NCI-H460 (cell line): ENCODE measurements around the gene SPRED2. TPM values are rescaled to one million over a fixed set of nuclear protein-coding genes. Genes with fewer than 3 reads are reported as not detected.

ENCODE experiments used
- DNase-seq: peaks from one replicate; pipeline ENCODE4 v3.0.0-alpha.2; 2016; ENCODE audit warnings: low read depth; ENCODE audit errors: extremely low read depth
- total RNA-seq: library from RNA; depleted of rRNA; stranded (reverse); fragments of >200 nt; shearing (Covaris generic); gene quantifications from 2 replicates; pipeline ENCODE4 v1.2.3, GENCODE V29; 2014

Gene SPRED2
- total RNA-seq, 1 experiment from 2014 or later = 20.4 TPM

DNA sequence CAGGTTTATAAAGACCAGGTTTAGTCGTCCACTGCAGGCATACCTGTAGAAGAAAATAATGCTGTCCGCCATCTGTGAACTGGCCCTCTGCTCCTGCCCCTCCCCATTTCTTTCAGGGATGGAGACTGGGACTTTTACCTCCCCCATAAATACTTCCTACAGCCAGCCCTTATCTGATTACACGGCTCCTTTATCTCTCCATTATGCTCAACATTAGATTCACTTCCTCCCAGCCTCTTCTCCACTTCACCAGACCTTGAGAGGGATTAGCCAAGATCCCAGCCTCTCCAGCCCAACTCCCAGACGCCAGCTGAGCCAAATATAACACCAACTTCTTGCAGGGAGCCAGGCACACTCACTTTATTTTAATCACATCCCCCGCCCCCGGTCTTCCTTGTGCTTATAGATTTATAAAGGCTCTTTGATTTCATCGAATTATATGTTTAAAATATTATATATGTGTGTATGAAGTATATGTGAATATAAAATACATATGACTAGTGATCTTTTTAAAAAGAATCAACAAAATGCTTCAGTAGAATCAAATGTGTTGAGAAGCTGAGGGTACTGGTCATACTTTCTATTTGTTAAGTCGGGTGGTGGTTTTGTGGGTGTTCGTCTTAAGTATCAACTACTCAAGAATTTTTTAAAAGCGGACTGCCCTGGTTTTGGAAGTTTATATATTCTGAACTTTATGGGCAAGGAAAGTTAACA is 81.0 kb downstream of the SPRED2 start:
- no peak for DNase-seq

DNA sequence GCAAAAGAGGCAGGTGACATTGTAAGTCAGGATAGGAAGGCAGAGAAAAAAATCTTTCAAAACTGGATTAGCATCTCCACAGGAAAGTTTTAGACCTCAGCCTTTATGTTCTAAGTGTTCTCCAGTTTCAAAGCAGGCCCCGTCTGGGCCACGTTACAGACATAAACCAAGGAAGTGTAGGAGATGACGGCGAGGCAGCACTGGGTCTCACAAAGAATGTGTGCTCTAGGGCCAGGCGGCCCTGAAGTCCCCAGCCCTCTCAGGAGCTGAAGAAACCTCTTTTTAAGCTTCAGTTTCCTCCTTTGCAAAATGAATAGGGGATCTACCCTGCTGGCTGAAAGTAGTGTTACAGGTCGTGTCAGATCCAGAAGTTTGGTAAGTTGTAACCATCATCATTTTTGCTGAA is 81.7 kb downstream of the SPRED2 start:
- no peak for DNase-seq

DNA sequence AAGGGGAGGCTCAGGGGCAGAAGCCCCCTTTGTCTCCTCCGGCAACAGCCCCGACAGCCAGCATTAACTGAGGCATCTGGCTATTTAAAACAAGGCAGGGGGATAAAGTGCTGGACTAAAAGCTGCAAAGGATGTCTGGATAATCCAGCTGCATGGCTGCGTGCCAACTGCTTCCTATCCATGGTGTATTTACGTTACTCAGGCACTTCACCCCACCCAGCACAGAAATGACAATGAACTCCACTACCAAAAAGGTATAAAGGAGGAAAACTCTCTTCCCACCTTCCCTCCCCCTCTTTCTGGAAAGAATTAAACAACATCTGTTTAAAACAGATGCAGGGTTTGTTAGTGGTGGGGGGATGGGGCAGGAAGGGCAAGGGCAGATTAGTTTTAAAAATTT is 82.5 kb downstream of the SPRED2 start:
- no peak for DNase-seq

DNA sequence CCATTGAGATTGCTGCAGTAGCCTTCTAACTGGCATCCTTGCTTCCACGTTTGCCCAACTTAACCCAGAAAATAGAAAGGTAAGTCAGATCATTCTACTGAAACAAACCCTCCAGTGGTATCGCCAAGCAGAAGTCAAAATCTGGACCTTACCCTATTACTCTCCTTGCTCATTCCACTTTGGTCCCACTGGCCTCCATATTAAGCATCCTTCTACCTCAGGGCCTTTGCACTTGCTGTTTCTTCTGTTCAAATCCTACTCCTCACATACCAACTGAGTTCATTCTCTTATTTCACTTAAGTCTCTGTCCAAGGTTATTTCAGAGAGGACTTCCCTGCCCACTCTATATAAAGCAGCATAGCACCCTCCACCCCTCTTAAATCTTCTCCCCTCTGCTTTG is 84.5 kb downstream of the SPRED2 start:
- no peak for DNase-seq

DNA sequence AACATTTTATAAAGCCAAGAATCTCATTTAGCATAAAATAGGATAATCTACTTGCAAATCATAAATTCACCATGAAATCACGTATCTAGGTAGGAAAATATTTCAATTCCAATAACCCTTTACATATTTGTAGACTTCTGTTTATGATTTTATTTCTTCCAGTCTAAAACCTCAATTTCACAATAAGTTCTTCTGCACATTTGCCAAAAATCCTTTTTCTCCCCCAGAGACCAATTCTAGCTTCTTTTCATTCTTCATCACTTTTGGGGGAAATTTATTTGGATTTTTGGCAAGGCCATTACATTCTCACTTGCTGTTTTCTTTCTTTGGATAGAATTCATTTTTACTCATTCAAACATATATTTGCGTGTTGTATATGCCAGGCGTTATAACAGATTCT is 86.8 kb downstream of the SPRED2 start:
- DNase-seq = no peak

DNA sequence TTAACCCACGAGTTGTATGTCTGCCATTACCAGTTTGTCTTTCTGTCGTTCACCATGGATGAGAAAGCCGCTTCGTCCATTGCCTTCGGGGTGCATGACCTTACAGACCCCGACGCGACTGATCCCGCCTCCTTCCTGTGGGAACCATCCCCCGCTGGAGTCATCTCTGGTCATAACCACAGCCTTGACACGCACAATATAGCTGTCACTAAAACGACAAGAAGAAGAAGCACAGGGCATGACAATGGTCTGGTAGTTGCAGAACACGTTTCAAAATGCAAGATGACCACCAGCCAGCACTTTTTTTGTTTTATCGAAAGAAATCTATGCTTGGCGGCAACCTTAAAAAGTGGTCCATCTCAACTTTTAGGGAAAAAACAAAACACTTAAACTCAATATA is 87.7 kb downstream of the SPRED2 start:
- no peak for DNase-seq

DNA sequence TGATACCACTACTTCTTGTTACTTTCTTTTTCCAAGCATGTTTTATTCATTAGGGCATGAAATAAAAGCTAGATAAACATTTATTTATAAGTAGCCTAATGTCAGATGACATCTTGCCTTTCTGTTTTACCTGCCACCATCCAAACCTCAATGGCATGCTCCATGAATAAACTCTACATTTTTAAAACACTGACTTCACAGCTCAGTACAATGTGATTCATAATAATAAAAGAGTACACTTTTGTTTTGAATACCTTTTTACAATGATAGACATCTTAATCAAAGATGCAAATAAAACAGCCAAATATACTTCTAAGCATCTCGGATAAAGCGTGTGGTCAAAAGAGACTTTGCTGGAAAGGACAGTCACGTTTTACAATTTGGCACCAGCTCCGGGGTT is 88.2 kb downstream of the SPRED2 start:
- no peak for DNase-seq

DNA sequence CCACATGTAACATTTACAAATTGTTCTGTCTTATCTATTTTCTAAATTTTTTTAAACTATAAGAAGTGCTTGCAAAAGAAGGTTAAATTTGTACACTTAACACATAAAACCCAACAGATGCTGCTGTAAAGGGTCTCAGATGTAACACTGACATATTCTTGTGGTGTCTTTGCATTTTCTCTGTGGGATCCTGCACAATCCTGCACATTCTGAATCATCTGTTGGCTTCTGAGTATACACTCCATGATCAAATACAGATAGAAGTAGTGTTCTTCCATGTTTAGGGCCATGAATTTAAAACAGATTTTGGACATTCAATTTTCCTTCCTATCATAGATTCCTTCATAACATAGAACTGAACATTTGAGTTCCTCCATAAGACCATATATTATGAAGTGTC is 89.0 kb downstream of the SPRED2 start:
- DNase-seq = no peak

DNA sequence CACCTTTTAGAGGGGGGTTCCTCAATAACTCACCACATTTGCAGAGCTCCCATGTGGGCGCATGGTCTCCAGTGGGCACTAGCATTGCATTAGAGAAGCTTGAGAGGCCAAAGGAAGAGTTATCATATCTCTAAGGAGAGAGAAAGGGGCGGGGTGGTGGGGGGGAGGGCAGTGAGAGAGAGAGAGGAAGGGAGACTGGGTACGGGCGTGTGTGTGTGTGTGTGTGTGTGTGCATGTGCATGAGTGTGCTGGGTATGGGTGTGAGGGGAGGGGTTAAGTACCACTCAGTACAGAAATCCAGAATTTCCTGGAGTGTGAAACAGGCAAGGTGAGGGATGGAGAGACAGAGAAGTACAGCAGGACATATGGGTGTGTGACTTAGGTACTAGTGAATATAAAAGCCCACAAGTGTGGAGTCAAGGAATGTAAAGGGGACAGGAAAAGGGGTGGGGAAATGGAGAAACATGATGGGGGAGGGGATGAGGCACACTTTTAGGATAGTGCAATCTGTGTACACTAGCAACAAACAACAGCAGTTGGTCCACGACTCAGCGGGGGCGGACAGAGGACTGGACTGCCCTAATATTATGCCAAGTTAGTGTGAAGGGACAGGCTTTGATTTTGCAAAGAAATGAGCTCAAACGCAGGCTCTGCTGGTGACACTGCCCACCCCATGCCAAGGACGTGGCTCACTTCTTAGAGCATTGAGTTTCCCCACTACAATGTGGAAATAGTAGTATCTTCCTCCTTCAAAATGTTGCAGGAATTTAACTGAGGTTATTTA is 91.3 kb downstream of the SPRED2 start:
- no peak for DNase-seq

DNA sequence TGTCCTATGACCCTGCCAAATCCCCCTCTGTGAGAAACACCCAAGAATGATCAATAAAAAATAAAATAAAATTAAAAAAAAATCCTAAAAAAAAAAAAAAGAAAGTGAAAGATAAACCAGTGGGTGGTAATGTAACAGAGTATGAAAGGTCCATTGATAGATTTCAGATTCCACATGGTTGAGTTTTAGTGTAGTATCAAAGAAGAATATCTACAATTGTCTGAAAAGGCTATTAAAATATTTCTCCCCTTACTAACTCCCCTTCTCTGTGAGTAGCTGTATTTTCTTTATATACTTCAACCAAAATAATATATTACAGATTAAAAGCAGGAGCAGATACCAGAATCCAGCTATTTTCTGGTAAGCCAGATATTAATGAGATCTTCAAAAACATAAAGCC is 92.8 kb downstream of the SPRED2 start:
- no peak for DNase-seq

DNA sequence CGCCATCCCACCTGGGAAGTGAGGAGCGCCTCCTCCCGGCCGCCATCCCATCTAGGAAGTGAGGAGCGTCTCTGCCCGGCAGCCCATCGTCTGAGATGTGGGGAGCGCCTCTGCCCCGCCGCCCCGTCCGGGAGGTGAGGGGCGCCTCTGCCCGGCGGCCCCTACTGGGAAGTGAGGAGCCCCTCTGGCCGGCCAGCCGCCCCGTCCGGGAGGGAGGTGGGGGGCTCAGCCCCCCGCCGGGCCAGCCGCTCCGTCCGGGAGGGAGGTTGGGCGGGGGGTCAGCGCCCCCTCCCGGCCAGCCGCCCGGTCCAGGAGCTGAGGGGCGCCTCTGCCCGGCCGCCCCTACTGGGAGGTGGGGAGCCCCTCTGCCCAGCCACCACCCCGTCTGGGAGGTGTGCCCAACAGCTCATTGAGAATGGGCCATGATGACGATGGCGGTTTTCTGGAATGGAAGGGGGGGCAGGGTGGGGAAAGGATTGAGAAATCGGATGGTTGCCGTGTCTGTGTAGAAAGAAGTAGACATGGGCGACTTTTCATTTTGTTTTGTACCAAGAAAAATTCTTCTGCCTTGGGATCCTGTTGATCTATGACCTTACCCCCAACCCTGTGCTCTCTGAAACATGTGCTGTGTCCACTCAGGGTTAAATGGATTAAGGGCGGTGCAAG is 93.4 kb downstream of the SPRED2 start:
- peak; percentile 18 for DNase-seq

DNA sequence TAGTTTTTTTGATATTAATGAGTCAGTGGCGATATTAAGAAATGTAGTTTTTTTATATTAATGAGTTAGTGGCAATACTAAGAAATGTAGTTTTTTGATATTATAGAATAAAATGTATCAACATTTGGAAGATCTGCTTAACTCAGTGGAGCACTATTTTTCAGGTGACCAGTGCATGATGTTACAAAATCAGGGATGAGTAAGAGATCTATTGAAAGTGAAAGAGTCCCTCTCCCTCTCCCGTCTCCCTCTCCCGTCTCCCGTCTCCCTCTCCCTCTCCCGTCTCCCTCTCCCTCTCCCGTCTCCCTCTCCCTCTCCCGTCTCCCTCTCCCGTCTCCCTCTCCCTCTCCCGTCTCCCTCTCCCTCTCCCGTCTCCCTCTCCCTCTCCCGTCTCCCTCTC is 94.5 kb downstream of the SPRED2 start:
- DNase-seq = peak; percentile 14

DNA sequence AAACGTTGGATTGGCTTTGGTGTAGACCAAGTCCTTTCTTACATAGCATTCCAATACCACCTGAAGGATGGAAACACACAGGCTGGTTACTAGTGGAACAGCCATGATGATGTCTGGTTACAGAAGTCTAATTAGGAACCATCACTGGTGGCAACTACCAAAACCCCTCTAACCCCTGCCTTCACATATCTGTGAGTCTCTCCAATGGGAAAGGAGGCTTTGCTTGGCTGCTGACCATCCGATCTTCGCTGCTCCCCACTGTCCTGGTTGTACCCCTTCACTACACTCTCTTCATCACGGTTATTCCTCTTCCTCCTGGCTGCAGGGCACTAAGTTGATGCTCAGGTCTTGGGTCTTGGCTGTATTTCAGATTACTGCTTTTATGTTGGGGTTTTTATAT is 97.7 kb downstream of the SPRED2 start:
- no peak for DNase-seq

DNA sequence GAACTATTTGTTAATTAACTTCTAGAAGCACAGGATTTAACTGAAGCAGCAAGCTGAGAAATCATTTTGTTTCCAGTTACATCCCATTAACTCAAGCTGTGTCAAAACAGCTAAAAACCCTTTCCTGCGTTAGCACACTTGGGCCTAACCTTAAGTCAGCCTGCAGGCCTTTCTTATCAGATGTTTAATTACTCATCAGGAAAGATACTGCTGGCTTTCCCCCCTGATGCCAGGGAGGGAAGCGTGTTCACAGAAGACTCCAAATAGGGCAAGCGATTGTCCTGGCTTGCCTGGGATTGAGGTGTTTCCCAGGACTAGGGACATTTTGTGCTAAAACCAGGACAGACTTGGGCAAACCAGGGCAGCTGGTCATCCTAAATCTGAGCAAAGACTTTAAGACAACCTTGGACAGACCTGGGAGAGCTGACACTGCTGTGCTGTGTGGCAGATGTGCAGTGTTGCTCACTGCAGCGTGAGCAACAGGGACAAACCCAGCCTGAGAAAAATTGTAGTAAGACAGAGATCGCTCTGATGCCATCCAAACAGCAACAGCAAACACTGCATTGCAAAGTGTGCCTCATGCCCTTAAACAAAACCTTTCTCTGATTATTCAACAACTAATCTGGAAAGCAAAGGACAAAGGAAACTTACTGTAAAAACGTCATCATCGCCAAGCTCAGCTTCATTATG is 100.9 kb downstream of the SPRED2 start:
- DNase-seq = no peak

DNA sequence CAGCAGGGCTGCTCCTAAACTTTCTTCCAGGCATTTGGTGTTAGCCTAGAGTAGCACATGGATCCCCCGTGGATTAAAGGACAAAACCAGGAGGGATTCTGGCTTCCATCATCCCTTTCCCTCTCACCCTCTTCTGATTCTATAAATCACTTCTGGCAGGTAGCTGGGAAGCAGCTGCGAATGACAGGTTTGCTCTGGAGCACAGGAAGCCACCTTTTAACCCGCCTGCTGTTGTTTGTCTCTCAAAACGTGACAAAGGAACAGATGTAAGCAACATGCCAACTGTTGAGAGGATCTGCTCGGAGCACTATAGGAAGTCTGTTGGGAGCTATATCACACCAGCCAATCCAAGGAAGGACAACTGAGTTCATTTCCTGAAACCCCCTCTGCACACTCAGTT is 102.9 kb downstream of the SPRED2 start:
- no peak for DNase-seq

DNA sequence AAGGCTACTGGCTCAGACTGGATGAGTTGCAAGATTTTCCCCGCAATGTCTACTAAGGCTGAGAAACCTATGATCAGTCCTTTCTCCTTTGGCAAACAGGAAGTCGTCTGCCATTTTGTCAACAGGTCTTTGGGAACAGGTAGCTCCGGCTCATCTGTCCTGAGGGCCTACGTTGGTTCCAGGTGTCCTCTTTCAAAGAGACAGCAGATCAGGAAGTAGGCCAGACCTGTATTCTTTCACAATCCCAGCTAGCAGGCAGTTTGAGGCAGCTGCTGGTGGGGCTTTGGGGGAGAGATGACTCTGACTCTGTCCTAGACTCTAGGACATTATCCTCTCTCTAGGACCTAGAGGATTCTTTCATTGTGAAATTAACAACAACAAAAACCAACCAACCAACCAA is 106.1 kb downstream of the SPRED2 start:
- DNase-seq = no peak

DNA sequence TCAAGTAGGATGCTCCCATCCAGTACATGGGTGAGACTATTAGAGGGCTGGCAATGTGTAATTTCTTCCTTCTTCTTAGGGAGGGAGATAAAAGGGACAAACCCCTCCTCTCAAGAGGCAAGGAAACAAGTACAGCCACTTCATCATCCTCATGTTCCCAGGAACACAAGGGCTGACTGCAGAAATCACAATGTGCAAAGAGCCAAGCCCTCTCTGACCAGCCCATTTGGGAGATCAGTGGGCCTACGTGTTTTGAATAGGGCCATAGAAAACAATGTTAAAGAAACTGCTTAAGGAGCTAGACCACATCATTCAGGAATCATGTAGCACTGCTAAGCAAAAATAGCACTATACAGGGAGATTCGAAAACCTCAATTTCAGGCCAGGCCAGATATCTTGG is 107.3 kb downstream of the SPRED2 start:
- no peak for DNase-seq

DNA sequence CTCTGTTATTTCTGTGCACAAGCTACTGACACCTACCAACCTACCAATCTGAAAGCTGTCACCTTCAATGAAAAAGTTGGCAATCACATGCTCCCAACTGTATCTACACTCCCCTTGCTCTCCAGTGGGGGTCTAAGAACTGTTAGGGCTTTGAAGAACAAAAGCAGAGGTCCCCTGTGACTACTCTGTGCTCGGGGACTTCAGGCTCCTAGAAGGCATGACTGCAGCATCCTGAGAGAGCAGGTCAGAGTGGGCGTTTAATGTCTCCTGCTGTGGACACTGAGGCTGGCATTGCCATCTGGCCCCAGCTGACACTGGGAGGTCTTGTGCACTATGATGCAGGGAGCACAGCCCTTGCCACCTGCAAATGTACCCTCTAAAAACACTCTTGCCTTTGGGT is 111.5 kb downstream of the SPRED2 start:
- DNase-seq = no peak

DNA sequence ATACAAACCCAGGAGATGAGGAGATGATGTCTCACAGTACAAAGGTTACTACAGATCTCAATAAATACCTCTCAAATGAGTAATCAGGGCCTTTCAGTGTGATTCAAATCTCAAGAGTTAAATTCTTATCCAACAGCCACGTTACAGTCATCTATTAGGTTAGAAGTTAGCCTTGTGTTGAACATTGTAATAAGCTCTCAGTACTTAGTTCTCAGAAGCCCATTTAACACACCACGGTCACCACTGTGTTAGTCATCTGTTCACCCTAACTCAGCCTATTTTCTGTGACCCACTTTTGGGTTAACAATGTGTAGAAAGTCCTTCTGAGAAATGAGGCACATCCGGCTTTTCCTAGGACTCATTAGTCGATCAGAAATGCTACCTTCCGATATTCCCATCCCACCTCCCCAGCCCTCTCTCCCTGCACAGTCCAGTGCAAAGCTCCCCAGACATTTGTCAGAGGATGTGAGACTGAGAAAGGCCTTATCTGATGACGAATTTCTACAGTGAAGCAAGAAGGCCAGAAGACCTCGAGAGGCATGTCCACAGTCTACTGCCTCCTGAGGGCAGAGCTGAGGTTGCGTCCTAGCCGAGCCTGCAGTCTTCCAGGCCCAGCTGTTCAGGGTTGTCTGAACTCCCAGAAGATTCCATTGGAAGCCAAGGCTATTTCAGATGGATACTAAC is 112.2 kb downstream of the SPRED2 start:
- peak; percentile 20 for DNase-seq

DNA sequence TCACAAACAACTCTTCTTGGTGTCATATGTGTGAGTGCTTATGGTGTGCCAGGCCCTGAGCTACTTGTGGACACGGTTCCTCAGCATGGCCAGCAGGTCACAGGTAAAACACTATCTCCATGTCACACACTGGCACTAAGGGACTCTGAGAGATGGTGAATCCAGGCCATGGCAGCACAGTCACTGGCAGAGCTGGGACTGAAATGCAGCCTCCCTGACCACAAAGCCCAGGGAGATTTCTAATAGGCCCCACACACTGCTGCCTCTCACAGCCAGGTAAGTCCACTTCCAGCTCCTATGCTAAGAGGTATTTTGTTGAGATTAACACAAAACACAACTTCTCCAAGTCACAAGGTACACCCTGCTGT is 112.7 kb downstream of the SPRED2 start:
- DNase-seq = no peak
